NT2/D1 (cell line): ENCODE measurements around the gene CXCR6.

ENCODE experiments used
- DNase-seq: peaks from one replicate; pipeline ENCODE4 v3.0.0-alpha.2; 2011; ENCODE audit warnings: low read depth, low spot score
- H3K27me3 ChIP-seq: 2 replicates; pipeline ENCODE4 v1.6.0; 2011; ENCODE audit warnings: mild to moderate bottlenecking; ENCODE audit not compliant: insufficient read length, insufficient read depth
- H3K36me3 ChIP-seq: 2 replicates; pipeline ENCODE4 v1.6.1; 2011; ENCODE audit warnings: mild to moderate bottlenecking, low read length, mixed read lengths; ENCODE audit not compliant: insufficient read depth, insufficient read length
- H3K4me1 ChIP-seq: 2 replicates; pipeline ENCODE4 v1.5.1; 2011; ENCODE audit not compliant: insufficient read depth, insufficient read length
- H3K4me3 ChIP-seq: 2 replicates; pipeline ENCODE4 v1.5.1; 2011; ENCODE audit warnings: low read depth; ENCODE audit not compliant: insufficient read length
- H3K9ac ChIP-seq: 2 replicates; pipeline ENCODE4 v1.6.0; 2011; ENCODE audit warnings: low read depth; ENCODE audit not compliant: insufficient read length
- H3K9me3 ChIP-seq: 2 replicates; pipeline ENCODE4 v1.5.1; 2011; ENCODE audit warnings: mild to moderate bottlenecking, low read length; ENCODE audit not compliant: insufficient read depth
- SUZ12 ChIP-seq: IDR thresholded peaks from 2 replicates; pipeline ENCODE4 v1.6.1; 2011; ENCODE audit not compliant: insufficient read length, insufficient read depth; ENCODE audit errors: extremely low read depth
- YY1 ChIP-seq: IDR thresholded peaks from 2 replicates; pipeline ENCODE4 v1.6.1; 2011; ENCODE audit not compliant: insufficient read length, insufficient read depth
- ZNF274 ChIP-seq: IDR thresholded peaks from 2 replicates; pipeline ENCODE4 v1.6.1; 2011; ENCODE audit warnings: mild to moderate bottlenecking, low read depth, low read length

The CXCR6 gene

DNA sequence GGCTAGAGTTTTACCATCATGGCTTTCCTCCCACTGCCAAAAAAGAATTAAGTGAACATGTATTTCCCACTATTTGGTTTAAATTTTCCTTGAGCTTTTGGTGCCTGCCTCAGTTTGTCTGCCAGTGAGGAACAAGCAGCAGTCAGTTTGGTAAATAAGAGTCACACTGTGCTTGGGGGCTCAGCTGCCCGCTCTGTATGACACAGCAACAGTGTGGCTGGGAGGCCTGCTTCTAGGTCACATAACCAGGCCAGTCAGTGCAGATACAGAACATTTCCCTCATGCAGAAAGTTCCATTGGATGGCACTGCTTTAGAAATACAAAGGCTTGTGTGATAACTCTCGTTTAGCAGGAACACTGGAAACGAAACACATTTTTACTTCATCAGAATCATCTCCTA, 26.7 kb downstream of the CXCR6 start:
- peaks cover 9% of the 10 kb centered on the region for H3K4me1 ChIP-seq
- no peak overlapping the region for H3K9ac ChIP-seq
- DNase-seq: no peak
- TF ChIP-seq YY1 (no peak), ZNF274 (no peak), SUZ12 (no peak)
- no peak overlapping the region for H3K4me3 ChIP-seq
- peaks cover 50% of the 10 kb centered on the region for H3K36me3 ChIP-seq
- no peaks in the 10 kb centered on the region for H3K27me3 ChIP-seq
- H3K9me3 ChIP-seq: no peaks in the 10 kb centered on the region

DNA sequence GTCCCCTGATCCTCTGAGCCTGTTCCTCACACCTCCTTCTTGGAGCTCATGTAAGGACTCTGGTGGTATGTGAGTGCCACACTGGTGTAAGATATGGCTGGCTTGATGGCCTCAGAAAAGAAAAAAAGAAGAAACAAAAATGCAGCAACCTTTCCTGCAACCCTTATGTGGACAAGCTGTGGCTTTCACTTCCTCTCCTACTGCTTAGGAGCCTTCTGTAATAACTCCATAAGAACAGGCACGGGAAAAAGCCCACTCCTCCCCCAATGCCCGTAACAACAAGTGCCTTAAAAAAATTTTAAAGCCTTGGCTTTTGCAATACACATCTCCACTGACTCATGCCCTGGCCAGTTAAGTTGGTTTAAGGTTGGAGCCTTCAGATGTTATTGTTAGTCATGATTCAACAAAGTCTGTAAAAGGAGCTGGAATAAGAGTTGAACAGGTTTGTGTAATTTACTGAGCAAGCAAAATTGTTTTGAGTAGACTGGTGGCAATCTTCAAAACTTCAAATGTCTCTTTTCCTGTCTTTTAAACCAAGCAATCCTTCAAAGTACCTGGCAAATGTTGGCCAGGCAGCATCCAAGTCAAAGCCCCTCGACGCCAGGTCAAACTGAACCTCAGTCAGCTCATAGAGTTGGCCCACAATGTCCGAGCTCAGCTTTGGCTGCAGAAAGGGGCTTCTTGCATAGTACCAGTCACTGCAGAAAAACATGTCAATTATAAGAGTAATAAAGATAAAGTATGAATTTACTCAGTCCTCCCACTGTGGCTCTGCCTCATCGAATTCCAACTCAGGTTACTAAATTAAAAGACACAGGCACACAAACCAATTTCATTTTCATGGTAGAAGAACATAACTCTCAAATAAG, 29.5 kb downstream of the CXCR6 start:
- H3K4me3 ChIP-seq: no peak overlapping the region
- no peak for DNase-seq
- H3K36me3 ChIP-seq: peaks cover 37% of the 10 kb centered on the region
- peaks cover 6% of the 10 kb centered on the region for H3K4me1 ChIP-seq
- no peaks in the 10 kb centered on the region for H3K27me3 ChIP-seq
- TF ChIP-seq ZNF274 (no peak), YY1 (no peak), SUZ12 (no peak)
- H3K9me3 ChIP-seq: no peaks in the 10 kb centered on the region
- no peak overlapping the region for H3K9ac ChIP-seq

DNA sequence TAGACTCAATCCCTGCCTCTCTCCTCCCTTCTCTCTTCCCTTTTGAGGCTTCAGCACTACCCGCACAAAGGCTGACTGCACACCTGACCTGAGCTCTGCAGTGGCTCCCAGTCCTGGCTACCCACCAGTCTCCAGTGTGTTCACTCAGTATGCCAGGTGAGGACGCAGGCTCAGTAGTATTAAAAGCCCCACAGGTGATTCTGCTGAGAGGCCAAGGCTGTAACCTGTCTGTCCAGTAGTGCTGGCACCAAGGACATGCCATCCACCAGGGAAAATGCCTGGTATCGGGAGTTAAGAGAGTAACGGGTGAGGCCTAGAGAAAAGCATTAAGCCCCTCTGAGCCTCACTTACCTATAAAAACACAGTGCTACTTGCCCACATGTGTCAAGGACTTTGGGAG, 31.4 kb downstream of the CXCR6 start:
- TF ChIP-seq YY1: no peak
- TF ChIP-seq SUZ12: no peak
- TF ChIP-seq ZNF274: no peak
- Histone ChIP-seq H3K36me3 (peaks cover 43% of the 10 kb centered on the region), H3K4me3 (no peak overlapping the region), H3K4me1 (no peaks in the 10 kb centered on the region), H3K27me3 (no peaks in the 10 kb centered on the region), H3K9ac (no peak overlapping the region), H3K9me3 (no peaks in the 10 kb centered on the region)
- DNase-seq: no peak

DNA sequence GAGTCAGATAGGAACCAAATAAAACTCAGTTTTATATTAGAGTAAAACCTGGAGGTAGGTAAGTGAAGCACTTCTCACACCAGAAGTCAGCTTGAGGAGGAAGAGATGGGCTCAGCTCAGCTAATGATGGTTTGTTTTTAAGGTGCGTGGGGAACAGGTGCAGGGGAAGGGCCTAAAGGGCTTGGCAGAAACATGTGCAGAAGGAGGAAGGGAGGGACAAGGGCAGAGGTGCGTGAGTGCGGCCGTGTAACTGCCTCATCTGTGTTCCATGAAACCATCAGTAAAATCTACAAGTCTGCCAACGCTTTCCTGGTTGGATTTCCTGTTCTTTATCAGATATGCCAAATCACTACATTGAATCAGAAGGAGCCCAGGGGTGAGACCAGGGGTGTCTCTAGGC, 32.4 kb downstream of the CXCR6 start:
- Histone ChIP-seq H3K4me3 (no peak overlapping the region), H3K27me3 (no peaks in the 10 kb centered on the region), H3K4me1 (no peaks in the 10 kb centered on the region), H3K36me3 (peaks cover 46% of the 10 kb centered on the region), H3K9ac (no peak overlapping the region), H3K9me3 (no peaks in the 10 kb centered on the region)
- no peak for DNase-seq
- TF ChIP-seq YY1 (no peak), SUZ12 (no peak), ZNF274 (no peak)

DNA sequence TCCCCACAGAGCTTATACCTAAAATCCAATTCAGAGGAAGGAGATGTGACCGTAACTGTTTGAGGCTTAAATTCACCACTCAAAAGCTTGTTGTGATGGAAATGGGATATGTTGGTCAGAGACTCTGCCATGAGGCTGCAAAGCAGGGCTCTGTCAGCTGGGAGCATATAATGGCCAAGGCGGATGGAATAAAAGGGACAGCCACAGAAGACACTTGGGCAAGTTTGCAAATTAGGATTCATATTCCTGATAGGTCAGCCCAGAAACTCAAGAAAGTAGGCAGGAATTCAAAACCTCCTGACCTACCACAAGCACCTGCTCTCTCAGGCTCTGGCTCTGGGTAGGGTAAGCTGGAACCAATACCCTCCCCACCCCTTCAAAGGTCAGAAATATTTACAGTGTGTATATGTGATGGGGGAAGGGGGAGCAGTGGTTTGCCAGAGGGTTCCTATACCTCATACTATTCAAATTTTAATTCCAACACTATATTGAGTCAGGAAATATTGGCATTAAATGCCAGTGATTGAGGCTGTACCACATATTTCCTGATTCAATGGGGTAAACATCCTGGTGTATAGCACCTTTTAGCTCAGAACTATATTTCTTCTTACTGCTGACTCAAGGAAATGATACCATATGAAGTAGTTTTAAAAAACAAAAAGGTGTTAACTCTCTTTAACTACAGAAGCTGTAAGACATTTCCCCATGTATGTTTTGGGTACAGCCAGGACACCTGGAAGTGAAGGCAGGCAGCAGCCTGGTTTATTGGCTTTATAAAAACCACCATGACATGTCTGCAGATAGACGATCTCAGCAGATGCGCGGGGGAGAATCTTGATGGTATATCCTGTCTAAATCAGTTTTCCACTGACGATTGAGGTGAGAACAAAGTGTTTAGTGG, 33.2 kb downstream of the CXCR6 start:
- no peak for TF ChIP-seq SUZ12
- TF ChIP-seq YY1: no peak
- no peak for TF ChIP-seq ZNF274
- Histone ChIP-seq H3K36me3 (peaks cover 52% of the 10 kb centered on the region), H3K4me1 (no peaks in the 10 kb centered on the region), H3K4me3 (no peak overlapping the region), H3K9me3 (no peaks in the 10 kb centered on the region), H3K27me3 (no peaks in the 10 kb centered on the region), H3K9ac (no peak overlapping the region)
- DNase-seq: no peak

DNA sequence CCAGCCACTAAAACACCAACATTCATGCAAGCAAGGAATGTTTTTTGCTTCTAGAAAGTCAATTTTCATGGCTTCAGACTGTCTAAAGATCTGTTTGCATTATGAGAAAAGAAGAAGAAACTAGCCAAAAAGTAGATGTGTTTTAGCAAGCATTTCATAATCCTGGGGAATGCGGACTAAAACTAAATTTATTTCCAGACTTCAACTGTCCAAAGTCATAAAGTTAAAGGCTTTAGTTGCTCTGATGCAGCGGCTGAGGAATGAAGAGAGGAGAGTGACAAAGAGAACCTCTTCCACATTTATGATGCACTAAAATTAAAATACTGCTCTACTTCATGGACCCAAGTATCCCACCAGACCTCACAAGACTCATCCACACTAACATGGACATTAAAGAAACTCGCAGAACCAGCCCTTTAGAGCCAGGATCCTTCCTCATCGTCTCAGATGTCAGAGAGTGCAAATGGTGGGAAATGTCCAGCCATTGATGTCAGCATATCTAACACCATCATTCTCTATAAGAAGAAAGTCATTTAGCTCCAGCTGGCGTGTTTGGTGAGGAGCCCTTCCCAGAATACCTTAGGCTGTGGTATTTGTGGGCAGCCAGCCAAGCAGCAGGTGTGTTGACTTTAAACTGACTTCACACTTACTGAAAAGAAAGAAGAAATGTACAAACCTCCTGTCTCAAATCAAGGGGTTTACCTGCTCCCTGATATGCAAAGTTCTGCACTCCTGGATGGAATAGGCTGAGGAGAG, 34.9 kb downstream of the CXCR6 start:
- no peak overlapping the region for H3K9ac ChIP-seq
- H3K36me3 ChIP-seq: peaks cover 70% of the 10 kb centered on the region
- DNase-seq: no peak
- TF ChIP-seq SUZ12: no peak
- no peak for TF ChIP-seq ZNF274
- no peak for TF ChIP-seq YY1
- no peaks in the 10 kb centered on the region for H3K9me3 ChIP-seq
- H3K27me3 ChIP-seq: no peaks in the 10 kb centered on the region
- H3K4me3 ChIP-seq: no peak overlapping the region
- H3K4me1 ChIP-seq: no peaks in the 10 kb centered on the region

DNA sequence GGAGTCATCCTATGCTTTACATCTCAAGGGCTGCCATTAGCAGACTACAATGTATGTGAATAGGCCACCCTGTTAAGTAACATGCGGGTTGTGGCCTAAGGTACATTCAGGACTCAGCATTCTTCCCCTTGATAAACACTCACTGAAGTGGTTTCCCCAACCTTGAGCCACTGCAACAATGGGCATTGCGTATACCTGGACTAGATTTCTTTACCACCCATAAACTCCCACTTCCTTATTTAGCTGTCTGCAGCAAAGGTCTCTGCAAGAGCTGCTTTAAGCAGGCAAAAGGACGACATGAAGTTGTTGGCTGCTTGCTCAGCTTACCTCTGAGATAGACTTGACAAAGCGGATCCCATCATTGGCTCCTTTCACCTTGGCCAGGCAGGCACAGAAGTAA, 36.1 kb downstream of the CXCR6 start:
- no peak overlapping the region for H3K9ac ChIP-seq
- TF ChIP-seq ZNF274: no peak
- no peak for TF ChIP-seq YY1
- no peak for TF ChIP-seq SUZ12
- no peaks in the 10 kb centered on the region for H3K4me1 ChIP-seq
- H3K36me3 ChIP-seq: peaks cover 74% of the 10 kb centered on the region
- no peaks in the 10 kb centered on the region for H3K9me3 ChIP-seq
- H3K4me3 ChIP-seq: no peak overlapping the region
- DNase-seq: no peak
- H3K27me3 ChIP-seq: no peaks in the 10 kb centered on the region
